IPS-15b (cell line): ENCODE measurements around the gene RNASET2.

Experiments
- H3K27me3 ChIP-seq: one replicate; pipeline ENCODE4 v1.6.1; 2013; ENCODE audit warnings: low read length; ENCODE audit not compliant: control insufficient read depth, insufficient read depth
- H3K36me3 ChIP-seq: one replicate; pipeline ENCODE4 v1.6.1; 2013; ENCODE audit warnings: low read length; ENCODE audit not compliant: control insufficient read depth, insufficient read depth
- H3K4me1 ChIP-seq: one replicate; pipeline ENCODE4 v1.6.1; 2013; ENCODE audit warnings: mild to moderate bottlenecking, low read length; ENCODE audit not compliant: control insufficient read depth, insufficient read depth
- H3K4me3 ChIP-seq: one replicate; pipeline ENCODE4 v1.5.1; 2013; ENCODE audit warnings: low read depth, low read length
- H3K9ac ChIP-seq: one replicate; pipeline ENCODE4 v1.6.1; 2013; ENCODE audit warnings: low read depth, mild to moderate bottlenecking, low read length
- H3K9me3 ChIP-seq: one replicate; pipeline ENCODE4 v1.6.1; 2013; ENCODE audit warnings: mild to moderate bottlenecking, low read length; ENCODE audit not compliant: control insufficient read depth, insufficient read depth

RNASET2 gene

GRCh38 chr6:166956444-166957086 is at the start of gene RNASET2:
RNASET2 (minus strand) TSS chr6:166956550; CDS start chr6:166956182, 368 bp downstream.
- peak within 1 kb of the TSS; percentile 56 for H3K4me3 ChIP-seq
- H3K36me3 ChIP-seq: no peaks in the 10 kb centered on the region
- no peaks in the 10 kb centered on the region for H3K27me3 ChIP-seq
- H3K9me3 ChIP-seq: no peaks in the 10 kb centered on the region
- H3K9ac ChIP-seq: peak within 1 kb of the TSS; percentile 54
- peaks cover 6% of the 10 kb centered on the region for H3K4me1 ChIP-seq

DNA sequence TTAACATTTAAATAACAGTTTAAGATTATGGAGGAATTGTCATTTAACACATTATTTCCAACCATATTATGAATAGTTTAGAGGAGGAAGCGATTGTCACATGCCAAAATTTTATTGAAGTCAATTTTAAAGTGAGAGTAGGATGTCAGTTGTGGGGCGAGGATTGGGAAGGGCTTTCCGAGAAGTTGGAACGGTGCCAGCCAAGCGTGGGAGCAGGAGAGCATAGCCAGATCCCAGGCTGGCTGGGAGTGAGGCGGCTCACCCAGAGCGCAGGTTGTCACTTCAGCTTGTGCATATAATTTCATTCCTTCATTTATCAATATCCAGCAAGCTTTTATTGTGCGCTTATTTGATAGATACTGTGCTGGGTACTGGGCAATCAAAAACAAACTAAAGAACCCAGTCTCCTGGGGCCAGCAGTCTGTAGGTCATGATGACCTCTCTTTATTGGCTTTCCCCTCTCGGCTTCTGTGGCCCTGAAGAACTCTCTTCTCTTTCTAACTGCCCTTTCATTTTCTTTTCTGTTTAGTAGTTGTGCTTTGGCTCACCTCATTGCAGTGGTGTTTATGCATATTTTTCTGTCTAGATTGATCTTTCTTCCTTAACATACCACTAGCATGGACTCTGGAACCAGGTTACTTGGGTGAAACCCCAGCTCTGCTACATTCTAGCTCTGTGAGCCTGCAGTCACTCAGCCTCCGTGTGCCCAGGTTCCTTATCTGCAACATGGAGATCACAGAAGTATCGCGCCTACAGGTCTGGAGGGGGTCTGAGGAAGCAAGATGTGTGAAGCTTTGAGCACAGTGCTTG is 49.2 kb upstream of the RNASET2 start:
- H3K36me3 ChIP-seq: peaks cover 13% of the 10 kb centered on the region

DNA sequence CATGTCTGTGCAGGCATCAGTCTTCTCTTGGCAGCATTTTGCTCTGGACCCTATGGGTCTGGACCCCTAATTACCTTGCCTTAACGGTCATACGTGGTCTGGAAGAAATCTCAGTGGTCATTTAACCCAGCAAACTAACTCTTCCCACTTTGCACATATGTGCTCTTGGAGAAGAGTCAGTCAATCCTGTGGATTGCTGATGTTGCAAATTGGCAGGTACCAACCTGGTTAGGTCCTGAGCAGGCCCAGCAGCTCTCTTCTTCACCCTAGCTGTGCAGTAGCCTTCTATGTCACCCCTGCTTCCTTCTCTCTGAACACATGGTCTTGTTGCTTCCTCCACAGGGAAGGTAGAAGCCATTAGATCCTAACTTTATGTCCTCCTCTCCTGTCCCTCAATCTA is 44.4 kb upstream of the RNASET2 start:
- H3K4me3 ChIP-seq: peak overlapping the region; percentile 67
- peaks cover 6% of the 10 kb centered on the region for H3K36me3 ChIP-seq

More for the DNA sequence above, 49.2 kb upstream of the RNASET2 start:
- Histone ChIP-seq H3K4me1 (peaks cover under 1% of the 10 kb centered on the region), H3K9ac (no peak overlapping the region), H3K9me3 (no peaks in the 10 kb centered on the region), H3K27me3 (no peaks in the 10 kb centered on the region), H3K4me3 (no peak overlapping the region)

GRCh38 chr6:166999884-167000253 is 43.5 kb upstream of the RNASET2 start:
- Histone ChIP-seq H3K9ac (peak overlapping the region; percentile 91), H3K4me1 (peaks cover 7% of the 10 kb centered on the region), H3K4me3 (peak overlapping the region; percentile 67), H3K36me3 (no peaks in the 10 kb centered on the region), H3K27me3 (no peaks in the 10 kb centered on the region), H3K9me3 (no peaks in the 10 kb centered on the region)

More for the DNA sequence above, 44.4 kb upstream of the RNASET2 start:
- Histone ChIP-seq H3K9ac (no peak overlapping the region), H3K27me3 (no peaks in the 10 kb centered on the region), H3K9me3 (no peaks in the 10 kb centered on the region), H3K4me1 (peaks cover 7% of the 10 kb centered on the region)

- peaks cover 7% of the 10 kb centered on the region for H3K4me1 ChIP-seq
Observed at GRCh38 chr6:166999145-166999883, 43.0 kb upstream of the RNASET2 start, which contains the start of gene CEP43. CEP43 (plus strand) TSS chr6:166999397; CDS start chr6:166999413, 16 bp downstream.

GRCh38 chr6:166998256-166999144 is 42.1 kb upstream of the RNASET2 start:
- Histone ChIP-seq H3K9me3 (no peaks in the 10 kb centered on the region), H3K9ac (peak overlapping the region; percentile 67), H3K27me3 (no peaks in the 10 kb centered on the region), H3K4me1 (peaks cover 7% of the 10 kb centered on the region), H3K4me3 (peak overlapping the region; percentile 77), H3K36me3 (no peaks in the 10 kb centered on the region)

More at GRCh38 chr6:166999145-166999883, 43.0 kb upstream of the RNASET2 start, which contains the start of gene CEP43:
- peak within 1 kb of the TSS; percentile 91 for H3K9ac ChIP-seq
- no peaks in the 10 kb centered on the region for H3K27me3 ChIP-seq
- no peaks in the 10 kb centered on the region for H3K36me3 ChIP-seq
- peak within 1 kb of the TSS; percentile 77 for H3K4me3 ChIP-seq
- H3K9me3 ChIP-seq: no peaks in the 10 kb centered on the region

- peaks cover 7% of the 10 kb centered on the region for H3K4me1 ChIP-seq
- H3K27me3 ChIP-seq: no peaks in the 10 kb centered on the region
- H3K36me3 ChIP-seq: no peaks in the 10 kb centered on the region
- H3K9me3 ChIP-seq: no peaks in the 10 kb centered on the region
- peak overlapping the region; percentile 50 for H3K9ac ChIP-seq
- peak overlapping the region; percentile 77 for H3K4me3 ChIP-seq
Observed at GRCh38 chr6:166997768-166998255, 41.5 kb upstream of the RNASET2 start.

DNA sequence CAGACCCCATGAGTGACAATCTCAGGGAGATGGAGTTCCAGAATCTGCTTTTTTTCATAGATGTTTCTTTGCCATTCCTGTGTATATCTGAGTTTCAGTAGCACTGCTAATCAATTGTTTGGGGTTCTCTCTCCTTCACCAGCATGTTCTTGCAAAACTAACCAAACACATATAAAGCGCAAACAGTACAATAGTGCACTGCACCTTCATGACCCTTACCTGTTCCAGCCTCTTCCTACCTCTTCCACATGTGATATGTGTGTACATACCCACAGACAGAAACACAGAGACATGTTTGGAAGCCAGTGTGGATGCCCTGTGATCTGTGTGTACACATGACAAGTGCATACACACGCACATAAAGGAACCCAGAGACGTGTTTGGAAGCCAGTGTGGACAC is 41.0 kb upstream of the RNASET2 start:
- no peaks in the 10 kb centered on the region for H3K9me3 ChIP-seq
- peak overlapping the region; percentile 77 for H3K4me3 ChIP-seq
- H3K4me1 ChIP-seq: peaks cover 7% of the 10 kb centered on the region
- H3K36me3 ChIP-seq: no peaks in the 10 kb centered on the region
- H3K27me3 ChIP-seq: no peaks in the 10 kb centered on the region
- H3K9ac ChIP-seq: no peak overlapping the region

GRCh38 chr6:166996406-166996805 is 40.1 kb upstream of the RNASET2 start:
- Histone ChIP-seq H3K27me3 (no peaks in the 10 kb centered on the region), H3K4me1 (peaks cover 7% of the 10 kb centered on the region), H3K4me3 (no peak overlapping the region), H3K36me3 (no peaks in the 10 kb centered on the region), H3K9ac (no peak overlapping the region), H3K9me3 (no peaks in the 10 kb centered on the region)

DNA sequence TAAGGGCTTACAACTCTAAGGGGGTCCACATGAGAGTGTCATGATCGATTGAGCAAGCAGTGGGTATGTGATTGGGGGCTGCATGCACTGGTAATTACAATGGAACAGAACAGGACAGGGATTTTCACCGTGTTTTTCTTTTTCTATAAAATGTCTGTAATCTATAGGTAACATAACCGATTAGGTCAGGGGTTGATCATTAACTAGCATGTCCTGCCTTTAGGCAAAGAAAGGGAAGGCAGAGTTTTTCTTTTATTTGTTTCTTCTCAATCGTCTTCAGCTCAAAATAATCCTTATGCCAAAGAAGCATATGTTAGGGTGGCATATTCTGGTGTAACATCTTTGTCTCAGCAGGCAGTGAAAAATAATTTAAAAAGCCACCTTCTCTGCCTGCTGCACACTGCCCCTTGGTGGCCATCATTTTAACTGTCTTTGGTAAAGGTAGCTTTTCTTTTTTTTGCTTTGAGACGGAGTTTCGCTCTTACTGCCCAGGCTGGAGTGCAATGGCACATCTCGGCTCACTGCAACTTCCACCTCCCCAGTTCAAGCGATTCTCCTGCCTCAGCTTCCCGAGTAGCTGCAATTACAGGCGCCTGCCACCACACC is 33.2 kb upstream of the RNASET2 start:
- H3K9ac ChIP-seq: no peak overlapping the region
- no peak overlapping the region for H3K4me3 ChIP-seq
- H3K36me3 ChIP-seq: peaks cover 6% of the 10 kb centered on the region
- H3K27me3 ChIP-seq: no peaks in the 10 kb centered on the region
- no peaks in the 10 kb centered on the region for H3K9me3 ChIP-seq
- peaks cover 13% of the 10 kb centered on the region for H3K4me1 ChIP-seq
